ENCODE measurements around the gene RAPGEF2. TPM values are rescaled to one million over a fixed set of nuclear protein-coding genes. Genes with fewer than 3 reads are reported as not detected.

Gene RAPGEF2
- polyA plus RNA-seq, 1 donor (not counting 4 experiments of a cell fraction or from before 2014, with no cell fraction given), result 23.8 TPM

DNA sequence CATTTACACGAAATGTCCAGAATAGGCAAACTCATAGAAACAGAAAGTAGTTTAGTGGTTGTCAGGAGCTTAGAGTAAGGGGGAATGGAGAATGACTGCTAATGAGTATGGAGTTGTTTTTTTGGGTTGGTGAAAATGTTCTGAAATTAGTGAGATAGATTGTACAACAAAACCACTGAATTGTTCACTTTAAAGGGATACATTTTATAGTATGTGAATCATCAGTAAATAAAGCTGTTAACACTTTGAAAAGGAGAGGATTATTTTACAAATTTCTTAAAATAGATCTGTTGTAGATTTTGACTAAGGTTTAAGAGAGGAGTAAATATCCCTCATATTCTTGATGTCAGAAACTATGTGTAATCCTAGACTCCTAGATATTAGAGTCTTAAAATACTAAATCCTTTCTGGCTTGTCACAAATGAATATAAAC is 82.7 kb downstream of the RAPGEF2 start:
- Histone ChIP-seq H3K9me1 (ENCODE audit: control insufficient read depth, extremely low read depth, insufficient read depth, low read length) (no peaks in the 10 kb centered on the region), H3K4me2 (ENCODE audit: control insufficient read depth, extremely low read depth, insufficient read depth, low read depth, low read length) (no peak overlapping the region), H3K9ac (ENCODE audit: control insufficient read depth, extremely low read depth, insufficient read depth, low read length) (no peak overlapping the region), H2AFZ (ENCODE audit: control insufficient read depth, low read length) (no peak overlapping the region), H3K79me2 (ENCODE audit: control insufficient read depth, insufficient read depth, low read length) (peaks cover 13% of the 10 kb centered on the region), H3K27ac (ENCODE audit: control insufficient read depth, insufficient read depth, low read length) (no peak overlapping the region), H3K4me1 (ENCODE audit: control insufficient read depth, extremely low read depth, insufficient read depth, low read length) (no peaks in the 10 kb centered on the region), H3K36me3 (ENCODE audit: control insufficient read depth in 2 of 2, extremely low read depth in 1 of 2, insufficient read depth in 2 of 2, low read length in 2 of 2) (no peaks in the 10 kb centered on the region), H3K4me3 (ENCODE audit: control insufficient read depth in 2 of 3, extremely low read depth in 1 of 3, insufficient read depth in 2 of 3, low read depth in 1 of 3, low read length in 3 of 3) (no peak overlapping the region), H3K9me3 (ENCODE audit: control insufficient read depth, low read depth, low read length) (no peaks in the 10 kb centered on the region), H3K27me3 (ENCODE audit: control insufficient read depth, extremely low read depth, insufficient read depth, low read length) (no peaks in the 10 kb centered on the region), H4K20me1 (ENCODE audit: control insufficient read depth, extremely low read depth, insufficient read depth, low read length) (no peaks in the 10 kb centered on the region)
- DNase-seq (ENCODE audit: low read depth, low spot score) (no peak), FAIRE-seq (no peak)
- dilution Hi-C loops (cut with MboI; ENCODE audit: extremely low pct_ligation_motif_present, low sequenced_read_pairs), result no loop called here
- TF ChIP-seq EZH2 (IDR thresholded peaks at IDR 0.05; ENCODE audit: low read length) (no peak), CTCF (optimal IDR thresholded peaks at IDR 0.05 in 1 of 3, IDR thresholded peaks at IDR 0.05 in 1 of 3, conservative IDR thresholded peaks at IDR 0.05 in 1 of 3; ENCODE audit: extremely low read depth in 1 of 3, insufficient read depth in 2 of 3, low read length in 3 of 3) (no peak)

GRCh38 chr4:159188646-159189045 is 85.8 kb downstream of the RAPGEF2 start:
- dilution Hi-C loops (cut with MboI; ENCODE audit: extremely low pct_ligation_motif_present, low sequenced_read_pairs), result no loop called here
- H3K9me1 ChIP-seq (ENCODE audit: control insufficient read depth, extremely low read depth, insufficient read depth, low read length), result no peaks in the 10 kb centered on the region
- H3K27ac ChIP-seq (ENCODE audit: control insufficient read depth, insufficient read depth, low read length), result no peak overlapping the region
- no peaks in the 10 kb centered on the region for H3K9me3 ChIP-seq (ENCODE audit: control insufficient read depth, low read depth, low read length)
- no peaks in the 10 kb centered on the region for H4K20me1 ChIP-seq (ENCODE audit: control insufficient read depth, extremely low read depth, insufficient read depth, low read length)
- no peak for DNase-seq (ENCODE audit: low read depth, low spot score)
- no peaks in the 10 kb centered on the region for H3K27me3 ChIP-seq (ENCODE audit: control insufficient read depth, extremely low read depth, insufficient read depth, low read length)
- no peak overlapping the region for H2AFZ ChIP-seq (ENCODE audit: control insufficient read depth, low read length)
- TF ChIP-seq EZH2 (IDR thresholded peaks at IDR 0.05; ENCODE audit: low read length) (no peak), CTCF (optimal IDR thresholded peaks at IDR 0.05 in 1 of 3, IDR thresholded peaks at IDR 0.05 in 1 of 3, conservative IDR thresholded peaks at IDR 0.05 in 1 of 3; ENCODE audit: extremely low read depth in 1 of 3, insufficient read depth in 2 of 3, low read length in 3 of 3) (no peak)
- no peak for FAIRE-seq
- no peak overlapping the region for H3K4me2 ChIP-seq (ENCODE audit: control insufficient read depth, extremely low read depth, insufficient read depth, low read depth, low read length)
- H3K36me3 ChIP-seq (ENCODE audit: control insufficient read depth in 2 of 2, extremely low read depth in 1 of 2, insufficient read depth in 2 of 2, low read length in 2 of 2), result no peaks in the 10 kb centered on the region
- peaks cover 6% of the 10 kb centered on the region for H3K79me2 ChIP-seq (ENCODE audit: control insufficient read depth, insufficient read depth, low read length)
- peaks cover 3% of the 10 kb centered on the region for H3K4me1 ChIP-seq (ENCODE audit: control insufficient read depth, extremely low read depth, insufficient read depth, low read length)
- no peak overlapping the region for H3K9ac ChIP-seq (ENCODE audit: control insufficient read depth, extremely low read depth, insufficient read depth, low read length)
- no peak overlapping the region for H3K4me3 ChIP-seq (ENCODE audit: control insufficient read depth in 2 of 3, extremely low read depth in 1 of 3, insufficient read depth in 2 of 3, low read depth in 1 of 3, low read length in 3 of 3)

Data from keratinocyte (primary cell).